Trophoblast cell (in vitro differentiated cells and primary cell): ENCODE measurements around the gene SPTLC1.

ENCODE experiments used
- DNase-seq, 2 donors: peaks; one replicate each; pipeline ENCODE4 v3.0.0-alpha.2; 2016
- H2AFZ ChIP-seq: 2 replicates; pipeline ENCODE4 v1.6.1; 2013; ENCODE audit warnings: low read length, moderate library complexity, mild to moderate bottlenecking; ENCODE audit not compliant: insufficient read depth, poor library complexity
- H2AK5ac ChIP-seq: 2 replicates; pipeline ENCODE4 v1.6.1; 2013; ENCODE audit warnings: mild to moderate bottlenecking, low read length
- H2BK120ac ChIP-seq: 2 replicates; pipeline ENCODE4 v1.6.1; 2013; ENCODE audit warnings: low read length, mild to moderate bottlenecking, moderate library complexity; ENCODE audit not compliant: insufficient read depth, poor library complexity
- H2BK12ac ChIP-seq: 2 replicates; pipeline ENCODE4 v1.6.1; 2013; ENCODE audit warnings: mild to moderate bottlenecking, low read length, moderate library complexity
- H2BK5ac ChIP-seq: 2 replicates; pipeline ENCODE4 v1.6.1; 2013; ENCODE audit warnings: low read length, low read depth, moderate library complexity, mild to moderate bottlenecking; ENCODE audit not compliant: poor library complexity
- H3K14ac ChIP-seq: 2 replicates; pipeline ENCODE4 v1.6.1; 2013; ENCODE audit warnings: mild to moderate bottlenecking, low read length
- H3K18ac ChIP-seq: 2 replicates; pipeline ENCODE4 v1.6.1; 2013; ENCODE audit warnings: mild to moderate bottlenecking, low read length
- H3K23ac ChIP-seq: 2 replicates; pipeline ENCODE4 v1.6.1; 2013; ENCODE audit warnings: low read length
- H3K27ac ChIP-seq: 2 replicates; pipeline ENCODE4 v1.5.1; 2013; ENCODE audit warnings: low read depth, mild to moderate bottlenecking, inconsistent platforms, low read length, moderate library complexity
- H3K27me3 ChIP-seq: 2 replicates; pipeline ENCODE4 v1.6.1; 2013; ENCODE audit warnings: inconsistent platforms, mild to moderate bottlenecking, low read length, moderate library complexity; ENCODE audit not compliant: insufficient read depth
- H3K36me3 ChIP-seq, 2 experiments: 1 replicate in 1 of 2; 2 replicates in 1 of 2; pipeline ENCODE4 v1.6.1; 2013; ENCODE audit warnings: low read length in 2 of 2, mild to moderate bottlenecking in 2 of 2, moderate library complexity in 1 of 2; ENCODE audit not compliant: insufficient read depth in 2 of 2, control insufficient read depth in 1 of 2
- H3K4ac ChIP-seq: 2 replicates; pipeline ENCODE4 v1.6.1; 2013; ENCODE audit warnings: low read depth, mild to moderate bottlenecking, low read length, moderate library complexity
- H3K4me1 ChIP-seq, 2 experiments: 1 replicate in 1 of 2; 2 replicates in 1 of 2; pipeline ENCODE4 v1.6.1; 2013; ENCODE audit warnings: low read length in 2 of 2, mild to moderate bottlenecking in 2 of 2, moderate library complexity in 1 of 2; ENCODE audit not compliant: insufficient read depth in 2 of 2, control insufficient read depth in 1 of 2
- H3K4me2 ChIP-seq: 2 replicates; pipeline ENCODE4 v1.6.1; 2013; ENCODE audit warnings: inconsistent platforms, mild to moderate bottlenecking, low read length, moderate library complexity
- H3K4me3 ChIP-seq: 2 replicates; pipeline ENCODE4 v1.5.1; 2013; ENCODE audit warnings: mild to moderate bottlenecking, low read depth, low read length, inconsistent platforms
- H3K79me1 ChIP-seq: one replicate; pipeline ENCODE4 v1.6.1; 2013; ENCODE audit warnings: low read length
- H3K79me2 ChIP-seq: 2 replicates; pipeline ENCODE4 v1.6.1; 2013; ENCODE audit warnings: low read length, mild to moderate bottlenecking; ENCODE audit not compliant: control insufficient read depth, insufficient read depth, poor library complexity
- H3K9ac ChIP-seq: 2 replicates; pipeline ENCODE4 v1.6.1; 2013; ENCODE audit warnings: mild to moderate bottlenecking, low read length
- H3K9me3 ChIP-seq: 2 replicates; pipeline ENCODE4 v1.6.1; 2013; ENCODE audit warnings: low read depth, mild to moderate bottlenecking, control low read depth, inconsistent platforms, low read length; ENCODE audit not compliant: insufficient read depth
- H4K12ac ChIP-seq: 2 replicates; pipeline ENCODE4 v1.6.1; 2013; ENCODE audit warnings: low read depth, mild to moderate bottlenecking, low read length, moderate library complexity
- H4K8ac ChIP-seq: 2 replicates; pipeline ENCODE4 v1.6.1; 2013; ENCODE audit warnings: low read depth, mild to moderate bottlenecking, low read length, moderate library complexity
- H4K91ac ChIP-seq: one replicate; pipeline ENCODE4 v1.6.1; 2013; ENCODE audit warnings: low read depth, mild to moderate bottlenecking, low read length, moderate library complexity
- WGBS: extraction: QIAGEN DNeasy Blood & Tissue Kit; methylation state at CpG from one replicate; pipeline ENCODE4 v1.1.7; 2013; ENCODE audit warnings: missing lambda C conversion rate; ENCODE audit not compliant: insufficient read length, insufficient coverage; ENCODE audit errors: extremely low coverage; 5-methylcytosine and 5-hydroxymethylcytosine counted together

Gene SPTLC1

GRCh38 chr9:92057226-92057625, 58.0 kb downstream of the SPTLC1 start:
- Histone ChIP-seq H3K4me2 (no peak overlapping the region), H4K91ac (no peak overlapping the region)
- no CpG with 5 or more reads among the region's 1 CpG for WGBS

GRCh38 chr9:92055624-92056023, 59.6 kb downstream of the SPTLC1 start:
- DNase-seq: no peak
- Histone ChIP-seq H3K36me3 (peaks cover 12 to 14% of the 10 kb centered on the region in 2 experiments), H4K8ac (no peak overlapping the region), H2AK5ac (no peak overlapping the region), H3K14ac (no peak overlapping the region), H3K79me2 (no peaks in the 10 kb centered on the region), H3K4ac (no peak overlapping the region), H3K27me3 (no peaks in the 10 kb centered on the region), H2BK120ac (no peak overlapping the region), H2BK5ac (no peak overlapping the region), H3K4me3 (no peak overlapping the region), H3K4me1 (no peaks in the 10 kb centered on the region), H3K4me2 (no peak overlapping the region), H3K18ac (no peak overlapping the region), H2AFZ (no peak overlapping the region), H3K9ac (no peak overlapping the region), H3K23ac (no peak overlapping the region), H3K9me3 (peaks cover 1% of the 10 kb centered on the region), H4K12ac (no peak overlapping the region), H3K79me1 (no peaks in the 10 kb centered on the region), H4K91ac (no peak overlapping the region), H2BK12ac (no peak overlapping the region), H3K27ac (no peak overlapping the region)
- no CpG with 5 or more reads among the region's 2 CpGs for WGBS

More at GRCh38 chr9:92057226-92057625, 58.0 kb downstream of the SPTLC1 start:
- Histone ChIP-seq H3K14ac (no peak overlapping the region), H3K4me1 (no peaks in the 10 kb centered on the region), H4K12ac (no peak overlapping the region), H3K79me2 (no peaks in the 10 kb centered on the region), H3K9ac (no peak overlapping the region), H3K23ac (no peak overlapping the region), H3K18ac (no peak overlapping the region), H2BK12ac (no peak overlapping the region), H3K36me3 (peaks cover 12 to 14% of the 10 kb centered on the region in 2 experiments), H2AK5ac (no peak overlapping the region), H2AFZ (no peak overlapping the region), H3K79me1 (no peaks in the 10 kb centered on the region), H3K27ac (no peak overlapping the region), H2BK120ac (no peak overlapping the region), H3K27me3 (no peaks in the 10 kb centered on the region), H4K8ac (no peak overlapping the region), H3K9me3 (peaks cover 1% of the 10 kb centered on the region), H3K4ac (no peak overlapping the region), H2BK5ac (no peak overlapping the region), H3K4me3 (no peak overlapping the region)
- no peak for DNase-seq

- Histone ChIP-seq H3K27ac (no peak overlapping the region), H3K27me3 (no peaks in the 10 kb centered on the region), H3K18ac (no peak overlapping the region), H3K14ac (no peak overlapping the region), H4K8ac (no peak overlapping the region), H2BK120ac (no peak overlapping the region), H2BK5ac (no peak overlapping the region), H2BK12ac (no peak overlapping the region), H3K23ac (no peak overlapping the region), H3K79me1 (no peaks in the 10 kb centered on the region), H3K79me2 (no peaks in the 10 kb centered on the region), H3K9ac (no peak overlapping the region), H3K4ac (no peak overlapping the region), H3K9me3 (no peaks in the 10 kb centered on the region), H3K4me1 (no peaks in the 10 kb centered on the region), H3K36me3 (peaks cover 5 to 18% of the 10 kb centered on the region in 2 experiments), H3K4me3 (no peak overlapping the region), H2AK5ac (no peak overlapping the region), H2AFZ (no peak overlapping the region), H4K91ac (no peak overlapping the region), H4K12ac (no peak overlapping the region), H3K4me2 (no peak overlapping the region)
- no CpG with 5 or more reads among the region's 12 CpGs for WGBS
- DNase-seq: peak; percentile 36 to 57
These were observed 66.1 kb downstream of the SPTLC1 start for GRCh38 chr9:92048924-92049625.

GRCh38 chr9:92047500-92047899, 67.7 kb downstream of the SPTLC1 start:
- WGBS: no CpG with 5 or more reads among the region's 3 CpGs
- H4K12ac ChIP-seq: no peak overlapping the region
- no peaks in the 10 kb centered on the region for H3K4me1 ChIP-seq
- no peaks in the 10 kb centered on the region for H3K9me3 ChIP-seq
- DNase-seq: no peak
- H2BK12ac ChIP-seq: no peak overlapping the region
- H3K23ac ChIP-seq: no peak overlapping the region
- H3K27me3 ChIP-seq: no peaks in the 10 kb centered on the region
- H3K4me3 ChIP-seq: no peak overlapping the region
- no peak overlapping the region for H2AFZ ChIP-seq
- no peak overlapping the region for H3K18ac ChIP-seq
- H2BK5ac ChIP-seq: no peak overlapping the region
- no peak overlapping the region for H3K4me2 ChIP-seq
- no peak overlapping the region for H2AK5ac ChIP-seq
- H4K8ac ChIP-seq: no peak overlapping the region
- H3K36me3 ChIP-seq: peaks cover 12 to 31% of the 10 kb centered on the region in 2 experiments
- no peak overlapping the region for H3K4ac ChIP-seq
- no peaks in the 10 kb centered on the region for H3K79me1 ChIP-seq
- no peak overlapping the region for H3K27ac ChIP-seq
- no peak overlapping the region for H3K14ac ChIP-seq
- H4K91ac ChIP-seq: no peak overlapping the region
- no peaks in the 10 kb centered on the region for H3K79me2 ChIP-seq
- no peak overlapping the region for H3K9ac ChIP-seq
- H2BK120ac ChIP-seq: no peak overlapping the region
